Gastrocnemius medialis (tissue), 4 donors: ENCODE results near the gene PTGR3.

ENCODE experiments used
- CTCF ChIP-seq, 5 experiments: fragments of 450-650 bp in 3 of 5; fragments of 200-600 bp in 2 of 5; sonication (generic) in 2 of 5; IDR thresholded peaks in 4 of 5; conservative IDR thresholded peaks in 1 of 5; 1 replicate in 4 of 5; 2 replicates in 1 of 5; pipeline ENCODE4 v1.5.1; 2016 to 2019; ENCODE audit warnings: antibody characterized with exemption in 5 of 5, mild to moderate bottlenecking in 3 of 5, moderate library complexity in 3 of 5
- POLR2A ChIP-seq, 2 donors: fragments of 450-650 bp; IDR thresholded peaks; one replicate each; pipeline ENCODE4 v1.6.1; 2017; ENCODE audit warnings: antibody characterized with exemption in 2 of 2, mild to moderate bottlenecking in 2 of 2, moderate library complexity in 2 of 2

GRCh38 chr18:75211626-75211952 is 2.6 kb upstream of the PTGR3 start:
- TF ChIP-seq CTCF (IDR thresholded peaks at IDR 0.05 in 4 of 5, conservative IDR thresholded peaks at IDR 0.05 in 1 of 5) (no peak), POLR2A (IDR thresholded peaks at IDR 0.05) (no peak)
